Measurements from ENCODE around the gene GRIN2C.
"Not testable (repeated sequence)": the region's sequence is repeated elsewhere in the genome, so short reads cannot be mapped to it uniquely, and the experiment has no call there.

The GRIN2C gene

DNA sequence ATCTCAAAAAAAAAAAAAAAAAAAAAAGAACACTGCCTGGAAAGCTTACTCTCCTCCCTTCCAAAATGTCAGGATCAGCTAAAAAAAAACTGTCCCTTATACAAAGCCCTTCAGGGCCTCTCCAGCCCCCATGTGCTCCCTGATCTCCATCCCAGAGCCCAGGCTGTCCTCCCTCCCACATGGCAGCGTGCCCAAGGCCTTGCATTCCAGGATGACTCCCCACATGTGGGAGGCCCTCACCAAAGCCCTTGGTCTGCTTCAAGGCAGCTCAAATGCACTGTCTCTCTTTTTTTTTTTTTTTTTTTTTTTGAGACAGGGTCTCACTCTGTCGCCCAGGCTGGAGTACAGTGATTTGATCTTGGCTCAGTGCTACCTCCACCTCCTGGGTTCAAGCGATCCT lies 10.8 kb upstream of the GRIN2C start:
- H3K27me3 ChIP-seq (ENCODE audit: low read length), result no peaks in the 10 kb centered on the region
- H3K79me2 ChIP-seq (ENCODE audit: insufficient read depth, low read length), result no peaks in the 10 kb centered on the region
- H3K9me2 ChIP-seq (replicated peaks; ENCODE audit: insufficient read depth, low read length), result no peaks in the 10 kb centered on the region
- TF ChIP-seq, protein P1, sequence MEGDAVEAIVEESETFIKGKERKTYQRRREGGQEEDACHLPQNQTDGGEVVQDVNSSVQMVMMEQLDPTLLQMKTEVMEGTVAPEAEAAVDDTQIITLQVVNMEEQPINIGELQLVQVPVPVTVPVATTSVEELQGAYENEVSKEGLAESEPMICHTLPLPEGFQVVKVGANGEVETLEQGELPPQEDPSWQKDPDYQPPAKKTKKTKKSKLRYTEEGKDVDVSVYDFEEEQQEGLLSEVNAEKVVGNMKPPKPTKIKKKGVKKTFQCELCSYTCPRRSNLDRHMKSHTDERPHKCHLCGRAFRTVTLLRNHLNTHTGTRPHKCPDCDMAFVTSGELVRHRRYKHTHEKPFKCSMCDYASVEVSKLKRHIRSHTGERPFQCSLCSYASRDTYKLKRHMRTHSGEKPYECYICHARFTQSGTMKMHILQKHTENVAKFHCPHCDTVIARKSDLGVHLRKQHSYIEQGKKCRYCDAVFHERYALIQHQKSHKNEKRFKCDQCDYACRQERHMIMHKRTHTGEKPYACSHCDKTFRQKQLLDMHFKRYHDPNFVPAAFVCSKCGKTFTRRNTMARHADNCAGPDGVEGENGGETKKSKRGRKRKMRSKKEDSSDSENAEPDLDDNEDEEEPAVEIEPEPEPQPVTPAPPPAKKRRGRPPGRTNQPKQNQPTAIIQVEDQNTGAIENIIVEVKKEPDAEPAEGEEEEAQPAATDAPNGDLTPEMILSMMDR (IDR thresholded peaks at IDR 0.05; ENCODE audit: insufficient read depth, low read length, poor library complexity, severe bottlenecking), result no peak
- no peak for TF ChIP-seq EZH2phosphoT487 (conservative IDR thresholded peaks at IDR 0.05; ENCODE audit: low read length)
- H2AFZ ChIP-seq (ENCODE audit: low read depth, low read length, severe bottlenecking), result no peak overlapping the region
- no peak overlapping the region for H3K9ac ChIP-seq (ENCODE audit: low read length)
- no peaks in the 10 kb centered on the region for H3K9me3 ChIP-seq (ENCODE audit: insufficient read depth, low read length)
- H3K36me3 ChIP-seq (ENCODE audit: low read length), result no peaks in the 10 kb centered on the region
- no peaks in the 10 kb centered on the region for H4K20me1 ChIP-seq (ENCODE audit: low read depth, low read length)
- H3K4me3 ChIP-seq (ENCODE audit: insufficient read depth, low read length, poor library complexity, severe bottlenecking), result no peak overlapping the region
- H3K27ac ChIP-seq (ENCODE audit: low read depth, low read length), result no peak overlapping the region
- H3K4me2 ChIP-seq (ENCODE audit: low read depth, low read length, poor library complexity, severe bottlenecking), result no peak overlapping the region
- H3F3A ChIP-seq (ENCODE audit: insufficient read depth), result no peaks in the 10 kb centered on the region; the same call in 1 of the 2 replicates

DNA sequence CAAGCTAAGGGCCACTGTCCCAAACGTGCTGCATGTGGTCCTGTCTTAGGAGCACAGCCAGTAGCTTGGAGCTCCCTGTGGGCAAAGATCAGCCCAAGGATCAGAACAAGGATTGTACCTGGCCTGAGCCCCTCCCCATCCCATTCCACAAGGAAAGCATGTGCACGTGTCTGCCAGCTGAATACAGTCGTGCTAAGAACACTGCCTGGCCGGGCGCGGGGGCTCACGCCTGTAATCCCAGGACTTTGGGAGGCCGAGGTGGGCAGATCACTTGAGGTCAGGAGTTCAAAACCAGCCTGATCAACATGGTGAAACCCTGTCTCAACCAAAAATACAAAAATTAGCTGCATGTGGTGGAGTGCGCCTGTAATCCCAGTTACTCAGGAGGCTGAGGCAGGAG lies 10.3 kb upstream of the GRIN2C start:
- not testable (repeated sequence) for H3K36me3 ChIP-seq (ENCODE audit: low read length); H3K27ac ChIP-seq (ENCODE audit: low read depth, low read length); H2AFZ ChIP-seq (ENCODE audit: low read depth, low read length, severe bottlenecking); H3K79me2 ChIP-seq (ENCODE audit: insufficient read depth, low read length); H3K9me3 ChIP-seq (ENCODE audit: insufficient read depth, low read length); H3K9me2 ChIP-seq (replicated peaks; ENCODE audit: insufficient read depth, low read length); H3K4me3 ChIP-seq (ENCODE audit: insufficient read depth, low read length, poor library complexity, severe bottlenecking); H3K9ac ChIP-seq (ENCODE audit: low read length); H3F3A ChIP-seq (ENCODE audit: insufficient read depth); H4K20me1 ChIP-seq (ENCODE audit: low read depth, low read length); H3K4me2 ChIP-seq (ENCODE audit: low read depth, low read length, poor library complexity, severe bottlenecking); H3K27me3 ChIP-seq (ENCODE audit: low read length)

DNA sequence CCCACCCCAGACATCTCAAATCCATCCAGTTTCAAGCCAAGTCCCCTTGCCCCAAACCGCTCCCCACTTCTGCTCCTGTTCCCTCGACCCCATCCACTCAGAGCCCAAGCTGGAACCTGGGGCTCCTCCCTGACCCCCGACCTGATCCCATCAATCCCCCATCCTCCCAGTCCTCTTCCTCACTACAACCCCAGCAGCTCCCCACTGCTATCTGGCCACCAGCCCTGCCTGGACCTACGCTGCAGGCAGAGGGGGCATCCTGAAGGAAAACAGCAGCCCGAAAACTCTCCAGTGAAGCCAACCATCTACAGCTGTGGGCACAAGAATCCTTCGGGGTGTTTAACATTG lies 9.2 kb upstream of the GRIN2C start:
- Histone ChIP-seq H3K27me3 (ENCODE audit: low read length) (no peaks in the 10 kb centered on the region), H3K4me2 (ENCODE audit: low read depth, low read length, poor library complexity, severe bottlenecking) (no peak overlapping the region), H2AFZ (ENCODE audit: low read depth, low read length, severe bottlenecking) (no peak overlapping the region), H3F3A (ENCODE audit: insufficient read depth) (no peaks in the 10 kb centered on the region), H4K20me1 (ENCODE audit: low read depth, low read length) (no peaks in the 10 kb centered on the region), H3K4me3 (ENCODE audit: insufficient read depth, low read length, poor library complexity, severe bottlenecking) (no peak overlapping the region), H3K9ac (ENCODE audit: low read length) (no peak overlapping the region), H3K36me3 (ENCODE audit: low read length) (no peaks in the 10 kb centered on the region), H3K79me2 (ENCODE audit: insufficient read depth, low read length) (no peaks in the 10 kb centered on the region), H3K9me2 (replicated peaks; ENCODE audit: insufficient read depth, low read length) (no peaks in the 10 kb centered on the region), H3K9me3 (ENCODE audit: insufficient read depth, low read length) (no peaks in the 10 kb centered on the region), H3K27ac (ENCODE audit: low read depth, low read length) (no peak overlapping the region)
- no peak for TF ChIP-seq EZH2phosphoT487 (conservative IDR thresholded peaks at IDR 0.05; ENCODE audit: low read length)
- TF ChIP-seq, protein P1 (IDR thresholded peaks at IDR 0.05; ENCODE audit: insufficient read depth, low read length, poor library complexity, severe bottlenecking), result no peak

DNA sequence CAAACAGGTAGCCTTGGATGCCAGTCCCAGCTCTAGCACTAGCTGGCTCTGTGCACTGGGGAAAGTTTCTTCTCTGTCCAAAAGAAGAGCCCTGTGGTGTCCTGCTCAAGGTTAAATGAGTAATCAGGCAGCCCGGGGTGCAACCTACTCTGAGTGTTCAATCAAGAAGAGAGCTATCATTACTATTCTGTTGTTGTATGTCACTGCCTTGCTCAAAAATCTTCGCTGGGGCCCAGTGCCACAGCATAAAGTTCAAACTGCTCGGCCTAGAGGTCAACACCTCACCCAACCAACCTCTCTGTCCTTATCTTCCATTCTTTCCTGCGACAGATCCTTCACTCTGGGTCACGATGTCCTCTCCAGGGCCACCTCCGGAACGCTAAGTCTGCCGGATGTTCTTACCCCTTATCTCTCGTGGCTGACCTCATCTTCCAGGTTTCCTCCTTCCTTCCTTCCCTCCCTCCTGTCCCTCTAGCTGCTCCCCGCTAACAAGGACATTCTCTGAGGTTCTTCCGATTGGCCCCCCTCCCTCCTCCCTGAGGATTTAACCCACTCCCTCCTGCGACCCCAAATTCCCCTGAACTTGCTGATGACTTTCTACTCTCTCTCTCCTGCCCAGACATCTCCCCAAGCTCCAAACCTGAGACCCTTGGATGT lies 8.7 kb upstream of the GRIN2C start:
- H3K4me3 ChIP-seq (ENCODE audit: insufficient read depth, low read length, poor library complexity, severe bottlenecking), result no peak overlapping the region
- no peak overlapping the region for H3K27ac ChIP-seq (ENCODE audit: low read depth, low read length)
- H3K79me2 ChIP-seq (ENCODE audit: insufficient read depth, low read length), result no peaks in the 10 kb centered on the region
- no peaks in the 10 kb centered on the region for H3F3A ChIP-seq (ENCODE audit: insufficient read depth)
- no peaks in the 10 kb centered on the region for H3K36me3 ChIP-seq (ENCODE audit: low read length)
- no peak overlapping the region for H3K4me2 ChIP-seq (ENCODE audit: low read depth, low read length, poor library complexity, severe bottlenecking)
- H3K9me2 ChIP-seq (replicated peaks; ENCODE audit: insufficient read depth, low read length), result no peaks in the 10 kb centered on the region
- TF ChIP-seq, protein P1 (IDR thresholded peaks at IDR 0.05; ENCODE audit: insufficient read depth, low read length, poor library complexity, severe bottlenecking), result no peak
- no peak for TF ChIP-seq EZH2phosphoT487 (conservative IDR thresholded peaks at IDR 0.05; ENCODE audit: low read length)
- no peaks in the 10 kb centered on the region for H3K9me3 ChIP-seq (ENCODE audit: insufficient read depth, low read length)
- H4K20me1 ChIP-seq (ENCODE audit: low read depth, low read length), result no peaks in the 10 kb centered on the region
- H3K9ac ChIP-seq (ENCODE audit: low read length), result no peak overlapping the region
- no peak overlapping the region for H2AFZ ChIP-seq (ENCODE audit: low read depth, low read length, severe bottlenecking)
- H3K27me3 ChIP-seq (ENCODE audit: low read length), result no peaks in the 10 kb centered on the region

All from SU-DHL-6 (cell line).